Measurements from ENCODE around the gene MTHFD2L. TPM values are rescaled to one million over a fixed set of nuclear protein-coding genes. Genes with fewer than 3 reads are reported as not detected.
"Not testable (repeated sequence)": the region's sequence is repeated elsewhere in the genome, so short reads cannot be mapped to it uniquely, and the experiment has no call there.

Gene MTHFD2L
- total RNA-seq, 2 experiments from 2014 or later = 7.3 to 8.1 TPM

DNA sequence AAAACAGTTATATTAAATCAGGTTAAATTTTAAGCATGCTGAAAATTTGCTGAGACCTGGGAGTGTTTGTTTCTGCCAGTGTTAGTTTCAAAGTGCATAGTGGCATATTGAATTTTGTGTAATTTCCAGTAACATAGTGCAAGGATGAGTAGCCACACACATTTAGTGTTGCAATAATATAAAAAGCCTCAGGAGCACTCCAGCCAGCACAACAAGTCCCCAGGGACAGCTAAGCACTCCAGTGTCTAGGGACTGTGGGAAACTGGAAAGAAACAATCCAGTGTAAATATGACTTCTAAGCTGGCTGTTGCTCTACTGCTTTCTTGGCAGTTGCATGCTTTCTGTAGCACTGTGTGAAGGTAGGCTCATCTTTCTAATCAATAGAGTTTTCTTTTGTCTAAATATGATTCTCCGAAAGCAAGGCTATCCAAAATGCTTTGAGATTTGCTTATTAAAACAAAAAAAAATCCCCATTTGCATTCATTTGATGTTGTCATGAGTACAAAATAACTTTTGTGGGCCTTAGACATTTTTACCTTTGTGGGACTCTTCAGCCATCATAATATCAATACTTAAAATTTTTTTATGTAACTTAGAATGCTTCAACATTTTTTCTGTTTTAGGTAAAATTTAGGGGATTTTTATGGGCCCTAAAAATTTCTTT is 34.7 kb upstream of the MTHFD2L start:
- DNase-seq (no peak), ATAC-seq (no peak)
- no peaks in the 10 kb centered on the region for H3K27me3 Mint-ChIP-seq
- H3K4me1 Mint-ChIP-seq (ENCODE audit: low read depth) = no peaks in the 10 kb centered on the region
- no peak overlapping the region for H3K4me3 Mint-ChIP-seq
- intact Hi-C loops (cut with micrococcal nuclease) = no loop called here
- TF ChIP-seq CTCF (IDR thresholded peaks at IDR 0.05) = no peak
- ChIA-PET POLR2A (no interaction called here), CTCF (no interaction called here)
- no peaks in the 10 kb centered on the region for H3K36me3 Mint-ChIP-seq (ENCODE audit: low read depth)
- H3K9me3 Mint-ChIP-seq = peaks cover 3% of the 10 kb centered on the region
- no peak overlapping the region for H3K27ac Mint-ChIP-seq

DNA sequence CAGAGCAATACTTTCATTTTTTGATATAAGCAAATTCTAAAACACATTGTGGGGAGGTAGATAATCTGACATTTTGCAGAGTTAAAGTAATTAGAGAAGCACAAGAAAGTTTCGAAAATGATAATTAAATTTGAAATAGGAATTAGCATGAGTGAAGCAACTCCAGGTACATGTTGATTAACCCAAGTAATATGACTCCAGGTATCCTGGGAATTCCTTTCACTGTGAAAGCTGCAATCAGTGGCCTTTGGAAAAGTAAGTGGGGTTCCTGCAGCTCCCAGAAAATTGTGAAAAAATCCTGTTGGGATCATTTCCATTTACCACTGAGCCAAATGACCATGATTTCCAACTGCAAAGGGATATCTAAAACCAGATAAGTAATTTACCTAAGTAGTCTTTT is 32.9 kb upstream of the MTHFD2L start:
- Mint-ChIP-seq H3K4me3 (no peak overlapping the region), H3K36me3 (ENCODE audit: low read depth) (no peaks in the 10 kb centered on the region), H3K27ac (no peak overlapping the region), H3K9me3 (peaks cover 4% of the 10 kb centered on the region), H3K4me1 (ENCODE audit: low read depth) (no peaks in the 10 kb centered on the region), H3K27me3 (peaks cover 2% of the 10 kb centered on the region)
- intact Hi-C loops (cut with micrococcal nuclease) = no loop called here
- DNase-seq (no peak), ATAC-seq (no peak)
- CTCF ChIA-PET = interaction anchor here (0.8 to 1.6 kb wide), 2 partner anchors 10 to 33 kb away, joined by 3 to 4 read pairs; no protein-coding TSS in a partner anchor
- no peak for TF ChIP-seq CTCF (IDR thresholded peaks at IDR 0.05)
- POLR2A ChIA-PET = no interaction called here

DNA sequence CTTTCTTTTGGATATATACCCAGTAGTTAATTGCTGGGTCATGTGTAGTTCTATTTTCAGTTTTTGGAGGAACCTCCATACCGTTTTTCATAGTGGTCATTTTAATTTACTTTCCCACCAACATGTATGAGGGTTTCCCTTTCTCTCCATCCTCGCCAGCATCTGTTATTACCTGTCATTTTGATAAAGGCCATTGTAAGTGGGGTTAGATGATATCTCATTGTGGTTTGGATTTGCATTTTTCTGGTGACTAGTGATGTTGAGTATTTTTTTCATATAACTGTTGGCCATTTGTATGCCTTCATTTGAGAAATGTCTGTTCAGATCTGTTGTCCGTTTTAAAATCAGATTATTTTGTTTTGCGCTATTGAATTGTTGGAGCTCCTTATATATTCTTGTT is 30.2 kb upstream of the MTHFD2L start:
- Mint-ChIP-seq H3K9me3 (peaks cover 2% of the 10 kb centered on the region), H3K27me3 (peaks cover 2% of the 10 kb centered on the region), H3K4me1 (ENCODE audit: low read depth) (no peaks in the 10 kb centered on the region), H3K4me3 (no peak overlapping the region), H3K27ac (no peak overlapping the region), H3K36me3 (ENCODE audit: low read depth) (no peaks in the 10 kb centered on the region)
- CTCF ChIA-PET = interaction anchor here (0.8 to 1.2 kb wide), 2 partner anchors 12 to 15 kb away, joined by 3 read pairs; no protein-coding TSS in a partner anchor
- no peak for TF ChIP-seq CTCF (IDR thresholded peaks at IDR 0.05)
- ATAC-seq (no peak), DNase-seq (no peak)
- POLR2A ChIA-PET = no interaction called here
- intact Hi-C loops (cut with micrococcal nuclease) = no loop called here

DNA sequence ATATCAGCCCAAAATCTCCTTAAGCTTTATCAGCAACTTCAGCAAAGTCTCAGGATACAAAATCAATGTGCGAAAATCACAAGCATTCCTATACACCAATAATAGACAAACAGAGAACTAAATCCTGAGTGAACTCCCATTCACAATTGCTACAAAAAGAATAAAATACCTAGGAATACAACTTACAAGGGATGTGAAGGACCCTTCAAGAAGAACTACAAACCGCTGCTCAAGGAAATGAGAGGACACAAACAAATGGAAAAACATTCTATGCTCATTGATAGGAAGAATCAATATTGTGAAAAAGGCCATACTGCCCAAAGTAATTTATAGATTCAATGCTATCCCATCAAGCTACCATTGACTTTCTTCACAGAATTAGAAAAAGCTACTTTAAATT is 27.1 kb upstream of the MTHFD2L start:
- H3K9me3 Mint-ChIP-seq; CTCF ChIA-PET; DNase-seq; H3K4me3 Mint-ChIP-seq; H3K36me3 Mint-ChIP-seq (ENCODE audit: low read depth); POLR2A ChIA-PET; H3K27me3 Mint-ChIP-seq; ATAC-seq; H3K27ac Mint-ChIP-seq; H3K4me1 Mint-ChIP-seq (ENCODE audit: low read depth): not testable (repeated sequence)
- intact Hi-C loops (cut with micrococcal nuclease) = loop anchor here (5.0 to 10.0 kb wide), 2 partner anchors 396 to 469 kb away; no protein-coding TSS in a partner anchor

- H3K27ac Mint-ChIP-seq; H3K4me3 Mint-ChIP-seq; H3K27me3 Mint-ChIP-seq; ATAC-seq; H3K36me3 Mint-ChIP-seq (ENCODE audit: low read depth); H3K9me3 Mint-ChIP-seq; DNase-seq; CTCF ChIA-PET; POLR2A ChIA-PET; H3K4me1 Mint-ChIP-seq (ENCODE audit: low read depth): not testable (repeated sequence)
- intact Hi-C loops (cut with micrococcal nuclease) = loop anchor here (5.0 to 10.0 kb wide), 2 partner anchors 397 to 470 kb away; no protein-coding TSS in a partner anchor
Measured at GRCh38 chr4:74132188-74132587, 25.7 kb upstream of the MTHFD2L start.

- DNase-seq (no peak), ATAC-seq (no peak)
- Mint-ChIP-seq H3K4me3 (no peak overlapping the region), H3K27ac (no peak overlapping the region), H3K36me3 (ENCODE audit: low read depth) (no peaks in the 10 kb centered on the region), H3K9me3 (peaks cover 6% of the 10 kb centered on the region), H3K27me3 (peaks cover 5% of the 10 kb centered on the region), H3K4me1 (ENCODE audit: low read depth) (no peaks in the 10 kb centered on the region)
- POLR2A ChIA-PET = no interaction called here
- intact Hi-C loops (cut with micrococcal nuclease) = loop anchor here (5.0 to 10.0 kb wide), 2 partner anchors 398 to 471 kb away; no protein-coding TSS in a partner anchor
- no peak for TF ChIP-seq CTCF (IDR thresholded peaks at IDR 0.05)
- CTCF ChIA-PET = interaction anchor here (1.1 to 3.3 kb wide), 5 partner anchors 19 to 559 kb away, joined by 3 to 20 read pairs (median 14); partner anchors contain the start of gene CXCL2
Measured at GRCh38 chr4:74132944-74133343, 25.0 kb upstream of the MTHFD2L start.
